Astrocyte of the spinal cord (primary cell): ENCODE data around the gene CCDC141.

Experiments
- DNase-seq: peaks from one replicate; pipeline ENCODE4 v3.0.0; 2011; ENCODE audit warnings: low read depth, low spot score
- H3K4me3 ChIP-seq: 2 replicates; pipeline ENCODE4 v1.5.1; 2011; ENCODE audit warnings: low read depth, mild to moderate bottlenecking, low read length, moderate library complexity
- CTCF ChIP-seq: IDR thresholded peaks from 2 replicates; pipeline ENCODE4 v1.5.1; 2012; ENCODE audit warnings: low read depth, mild to moderate bottlenecking, low read length, inconsistent platforms
- in situ Hi-C: cut with HindIII; loops from 2 replicates; pipeline ENCODE4 v1.10.0; 2017; ENCODE audit warnings: low sequenced_read_pairs

Gene CCDC141

GRCh38 chr2:178796079-178796677, 253.8 kb downstream of the CCDC141 start:
- DNase-seq = peak; percentile 74
- no peak overlapping the region for H3K4me3 ChIP-seq
- in situ Hi-C loops = no loop called here
- peak; percentile 49 for TF ChIP-seq CTCF

- no peak for TF ChIP-seq CTCF
- in situ Hi-C loops = no loop called here
- no peak overlapping the region for H3K4me3 ChIP-seq
- no peak for DNase-seq
These were observed 262.0 kb downstream of the CCDC141 start for GRCh38 chr2:178787934-178788333.

- no peak overlapping the region for H3K4me3 ChIP-seq
- in situ Hi-C loops = no loop called here
- DNase-seq = no peak
- TF ChIP-seq CTCF = no peak
These were observed 262.8 kb downstream of the CCDC141 start for GRCh38 chr2:178787155-178787554.

- in situ Hi-C loops = no loop called here
- no peak for DNase-seq
- H3K4me3 ChIP-seq = no peak overlapping the region
- TF ChIP-seq CTCF = no peak
These were observed 266.0 kb downstream of the CCDC141 start for GRCh38 chr2:178783889-178784288.

- H3K4me3 ChIP-seq = no peak overlapping the region
- no peak for TF ChIP-seq CTCF
- in situ Hi-C loops = no loop called here
- no peak for DNase-seq
These were observed 267.7 kb downstream of the CCDC141 start for GRCh38 chr2:178782236-178782635.
